HFF-Myc (cell line): Measurements from ENCODE around the gene REXO5.

ENCODE experiments used
- DNase-seq: peaks from one replicate; pipeline ENCODE4 v3.0.0-alpha.2; 2011; ENCODE audit warnings: low read depth; ENCODE audit errors: extremely low read depth
- H3K4me3 ChIP-seq: replicated peaks from 2 replicates; pipeline ENCODE4 v1.5.1; 2011; ENCODE audit warnings: low read depth, mild to moderate bottlenecking, control low read depth, low read length
- TF ChIP-seq, protein P1 (sequence below): IDR thresholded peaks from 2 replicates; pipeline ENCODE4 v1.5.1; 2012; ENCODE audit warnings: mild to moderate bottlenecking, low read depth, low read length, control low read depth; ENCODE audit errors: missing control alignments

Gene REXO5

DNA sequence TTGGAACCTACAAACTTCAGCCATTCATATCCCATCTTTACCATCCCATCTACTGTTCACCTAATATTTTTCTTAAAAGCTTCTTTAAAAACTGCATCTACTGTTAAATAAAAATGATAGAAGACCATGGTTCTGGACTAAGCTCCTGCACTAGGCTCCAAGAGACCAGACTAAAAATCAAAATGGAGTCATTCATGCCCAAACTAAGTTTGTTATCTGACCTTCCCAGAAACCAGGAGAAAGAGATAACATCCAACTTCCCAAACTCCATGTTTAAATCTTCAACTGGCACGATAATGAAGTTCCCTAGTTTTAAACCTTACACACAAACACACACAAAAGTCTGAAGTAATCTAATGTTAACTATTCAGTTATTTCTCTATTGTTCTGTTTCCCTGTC is 80.0 kb downstream of the REXO5 start:
- DNase-seq, result no peak
- no peak overlapping the region for H3K4me3 ChIP-seq
- TF ChIP-seq, protein P1, sequence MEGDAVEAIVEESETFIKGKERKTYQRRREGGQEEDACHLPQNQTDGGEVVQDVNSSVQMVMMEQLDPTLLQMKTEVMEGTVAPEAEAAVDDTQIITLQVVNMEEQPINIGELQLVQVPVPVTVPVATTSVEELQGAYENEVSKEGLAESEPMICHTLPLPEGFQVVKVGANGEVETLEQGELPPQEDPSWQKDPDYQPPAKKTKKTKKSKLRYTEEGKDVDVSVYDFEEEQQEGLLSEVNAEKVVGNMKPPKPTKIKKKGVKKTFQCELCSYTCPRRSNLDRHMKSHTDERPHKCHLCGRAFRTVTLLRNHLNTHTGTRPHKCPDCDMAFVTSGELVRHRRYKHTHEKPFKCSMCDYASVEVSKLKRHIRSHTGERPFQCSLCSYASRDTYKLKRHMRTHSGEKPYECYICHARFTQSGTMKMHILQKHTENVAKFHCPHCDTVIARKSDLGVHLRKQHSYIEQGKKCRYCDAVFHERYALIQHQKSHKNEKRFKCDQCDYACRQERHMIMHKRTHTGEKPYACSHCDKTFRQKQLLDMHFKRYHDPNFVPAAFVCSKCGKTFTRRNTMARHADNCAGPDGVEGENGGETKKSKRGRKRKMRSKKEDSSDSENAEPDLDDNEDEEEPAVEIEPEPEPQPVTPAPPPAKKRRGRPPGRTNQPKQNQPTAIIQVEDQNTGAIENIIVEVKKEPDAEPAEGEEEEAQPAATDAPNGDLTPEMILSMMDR, result no peak

- TF ChIP-seq, protein P1, result no peak
Observed at GRCh38 chr16:20887207-20887606, 80.9 kb downstream of the REXO5 start.

GRCh38 chr16:20889625-20890275 is 83.4 kb downstream of the REXO5 start:
- TF ChIP-seq, protein P1, result no peak
- no peak for DNase-seq
- no peak overlapping the region for H3K4me3 ChIP-seq

More at GRCh38 chr16:20887207-20887606, 80.9 kb downstream of the REXO5 start:
- no peak overlapping the region for H3K4me3 ChIP-seq
- no peak for DNase-seq

DNA sequence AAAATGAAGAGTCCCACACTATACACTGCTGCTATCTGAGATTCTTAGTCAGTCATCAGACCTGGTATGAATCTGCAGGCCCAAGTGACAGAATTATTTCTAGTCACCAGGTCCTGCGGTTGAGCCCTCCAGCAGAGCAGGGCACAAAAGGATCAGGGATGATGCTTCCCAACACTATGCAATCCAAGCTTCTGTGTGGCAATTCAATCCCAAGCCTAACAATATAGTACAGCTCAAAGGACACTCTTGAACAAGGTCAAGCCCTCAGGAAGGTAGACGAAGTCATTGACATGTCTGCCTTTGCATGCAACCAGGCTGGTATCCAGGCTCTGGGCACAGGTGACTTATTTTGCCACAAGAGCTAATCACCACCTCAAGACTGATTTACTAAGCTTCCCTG is 88.1 kb downstream of the REXO5 start:
- H3K4me3 ChIP-seq, result no peak overlapping the region
- TF ChIP-seq, protein P1, result no peak
- DNase-seq, result no peak

DNA sequence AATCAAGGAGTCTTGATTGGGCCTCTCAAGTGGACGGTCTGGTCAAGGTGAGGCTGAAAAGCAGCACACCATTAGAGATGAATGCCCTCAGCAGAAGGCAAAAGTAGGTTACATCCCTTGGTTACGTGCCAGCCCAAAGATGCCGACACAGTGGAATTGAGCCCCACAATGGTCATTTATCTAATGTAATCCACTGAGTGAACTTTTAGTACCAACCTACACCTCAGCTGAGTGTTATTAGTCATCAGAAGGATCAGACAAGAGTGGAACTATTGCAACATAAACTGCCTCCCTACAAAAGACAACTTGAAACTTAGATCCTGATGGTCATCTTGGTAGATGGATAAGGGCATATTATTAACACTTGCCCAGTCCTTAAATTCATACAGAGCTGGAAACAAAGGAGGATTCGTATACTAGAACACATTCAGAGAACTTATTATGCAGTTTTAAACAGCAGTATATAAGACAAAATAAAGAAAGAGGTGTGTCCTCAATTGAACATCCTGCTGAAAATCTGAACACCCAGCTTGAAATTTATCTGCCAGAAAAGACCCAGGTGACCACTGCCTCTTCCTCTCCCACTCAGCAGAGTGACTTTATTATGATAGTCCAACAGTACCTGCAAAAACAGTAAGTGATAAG is 91.0 kb downstream of the REXO5 start:
- no peak overlapping the region for H3K4me3 ChIP-seq
- TF ChIP-seq, protein P1, result no peak
- no peak for DNase-seq

DNA sequence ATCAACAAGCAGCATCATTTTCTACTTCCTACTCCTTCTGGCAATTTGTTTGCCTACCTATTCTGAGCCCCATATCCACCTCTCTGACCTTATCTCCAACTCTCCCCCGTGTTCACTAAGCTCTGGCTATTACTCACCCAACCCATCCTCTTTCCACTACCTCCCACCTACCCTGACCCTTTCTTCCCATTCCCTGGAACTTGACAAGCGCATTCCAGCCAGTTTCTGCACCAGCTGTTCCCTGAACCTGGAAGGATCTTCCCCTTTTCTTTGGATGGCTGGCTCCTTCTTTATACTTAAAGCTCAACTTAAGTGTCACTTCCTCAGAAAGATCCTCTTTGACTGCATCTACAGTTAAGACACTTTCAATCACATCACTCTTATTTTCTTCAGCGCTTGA is 91.6 kb downstream of the REXO5 start:
- H3K4me3 ChIP-seq, result peak overlapping the region; percentile 94; the same call in 1 of the 2 replicates
- no peak for DNase-seq
- TF ChIP-seq, protein P1, result no peak
